ENCODE data around the gene HOXB6.
A peak's percentile ranks its signal among the peaks of the same experiment; 100 is the strongest.

The HOXB6 gene

GRCh38 chr17:48577946-48578615 lies 26.7 kb downstream of the HOXB6 start, which contains the start of gene HOXB4:
HOXB4 (minus strand) TSS chr17:48578350; CDS start chr17:48578319, 31 bp downstream.
- peak; percentile 71 for DNase-seq

- DNase-seq: no peak
Observed at GRCh38 chr17:48577330-48577945, 27.3 kb downstream of the HOXB6 start.

GRCh38 chr17:48576479-48577309 lies 28.1 kb downstream of the HOXB6 start:
- no peak for DNase-seq

GRCh38 chr17:48575673-48576478 lies 28.9 kb downstream of the HOXB6 start:
- no peak for DNase-seq

- DNase-seq: no peak
Observed at GRCh38 chr17:48575066-48575582, 29.7 kb downstream of the HOXB6 start.

GRCh38 chr17:48574505-48575065 lies 30.2 kb downstream of the HOXB6 start:
- no peak for DNase-seq

- no peak for DNase-seq
Observed at GRCh38 chr17:48571826-48572417, 32.9 kb downstream of the HOXB6 start.

GRCh38 chr17:48571024-48571818 lies 33.6 kb downstream of the HOXB6 start:
- DNase-seq: no peak

- no peak for DNase-seq
Observed at GRCh38 chr17:48570325-48571023, 34.3 kb downstream of the HOXB6 start.

- DNase-seq: no peak
Observed at GRCh38 chr17:48569674-48570324, 35.0 kb downstream of the HOXB6 start.

GRCh38 chr17:48569240-48569582 lies 35.6 kb downstream of the HOXB6 start:
- no peak for DNase-seq

GRCh38 chr17:48568499-48569239 lies 36.1 kb downstream of the HOXB6 start:
- no peak for DNase-seq

- DNase-seq: no peak
Observed at GRCh38 chr17:48567646-48568354, 37.0 kb downstream of the HOXB6 start.

- DNase-seq: no peak
Observed at GRCh38 chr17:48567209-48567608, 37.6 kb downstream of the HOXB6 start.

- no peak for DNase-seq
Observed at GRCh38 chr17:48566717-48567116, 38.1 kb downstream of the HOXB6 start.

- DNase-seq: no peak
Observed at GRCh38 chr17:48565925-48566710, 38.7 kb downstream of the HOXB6 start.

GRCh38 chr17:48565022-48565554 lies 39.7 kb downstream of the HOXB6 start:
- no peak for DNase-seq

Measured in CD4-positive, alpha-beta T cell treated with Interleukin-4 for 4 hours (primary cell).